SJCRH30 (cell line): ENCODE results near the gene SLC1A6. TPM values are rescaled to one million over a fixed set of nuclear protein-coding genes. Genes with fewer than 3 reads are reported as not detected.
"Not testable (repeated sequence)": the region's sequence is repeated elsewhere in the genome, so short reads cannot be mapped to it uniquely, and the experiment has no call there.

Experiments
- DNase-seq, 2 experiments: peaks; one replicate each; pipeline ENCODE4 v3.0.0-alpha.2; 2015 to 2020
- H3K27ac ChIP-seq: fragments of 250-450 bp; sonication (Bioruptor Pico); 2 replicates; pipeline ENCODE4 v1.5.1; 2020; ENCODE audit warnings: mild to moderate bottlenecking, moderate library complexity
- H3K27me3 ChIP-seq: fragments of 250-450 bp; sonication (Bioruptor Pico); 2 replicates; pipeline ENCODE4 v1.5.1; 2020; ENCODE audit warnings: mild to moderate bottlenecking, moderate library complexity
- H3K36me3 ChIP-seq: fragments of 250-450 bp; sonication (Bioruptor Pico); 2 replicates; pipeline ENCODE4 v1.5.1; 2020; ENCODE audit warnings: mild to moderate bottlenecking, moderate library complexity
- H3K4me1 ChIP-seq: fragments of 250-450 bp; sonication (Bioruptor Pico); 2 replicates; pipeline ENCODE4 v1.5.1; 2020; ENCODE audit warnings: mild to moderate bottlenecking, moderate library complexity
- H3K4me3 ChIP-seq: fragments of 250-450 bp; sonication (Bioruptor Pico); 2 replicates; pipeline ENCODE4 v1.5.1; 2020; ENCODE audit warnings: mild to moderate bottlenecking, moderate library complexity
- H3K9me3 ChIP-seq: fragments of 250-450 bp; sonication (Bioruptor Pico); replicated peaks from 2 replicates; pipeline ENCODE4 v1.5.1; 2020; ENCODE audit warnings: mild to moderate bottlenecking, moderate library complexity
- total RNA-seq: library from RNA; depleted of rRNA; stranded (reverse); fragments of >200 nt; shearing (Covaris generic); gene quantifications from 2 replicates; pipeline ENCODE4 v1.2.3, GENCODE V29; 2014

The SLC1A6 gene
- total RNA-seq, 1 experiment from 2014 or later = not detected

- Histone ChIP-seq H3K9me3 (no peaks in the 10 kb centered on the region), H3K36me3 (no peaks in the 10 kb centered on the region), H3K27ac (no peak overlapping the region), H3K4me1 (no peaks in the 10 kb centered on the region), H3K27me3 (peaks cover 5% of the 10 kb centered on the region; the same call in 1 of the 2 replicates), H3K4me3 (no peak overlapping the region)
- no peak for DNase-seq
Measured at GRCh38 chr19:14977128-14977527, 2.5 kb downstream of the SLC1A6 start.

- H3K36me3 ChIP-seq = no peaks in the 10 kb centered on the region
- no peak overlapping the region for H3K4me3 ChIP-seq
- no peak for DNase-seq
- no peak overlapping the region for H3K27ac ChIP-seq
- H3K9me3 ChIP-seq = no peaks in the 10 kb centered on the region
- peaks cover 5% of the 10 kb centered on the region; the same call in 1 of the 2 replicates for H3K27me3 ChIP-seq
- H3K4me1 ChIP-seq = no peaks in the 10 kb centered on the region
Measured at GRCh38 chr19:14974488-14974887, 5.2 kb downstream of the SLC1A6 start.

- H3K27ac ChIP-seq = no peak overlapping the region
- H3K27me3 ChIP-seq = peaks cover 5% of the 10 kb centered on the region; the same call in 1 of the 2 replicates
- no peak overlapping the region for H3K4me3 ChIP-seq
- no peaks in the 10 kb centered on the region for H3K4me1 ChIP-seq
- no peaks in the 10 kb centered on the region for H3K36me3 ChIP-seq
- no peaks in the 10 kb centered on the region for H3K9me3 ChIP-seq
- no peak for DNase-seq
Measured at GRCh38 chr19:14972676-14973075, 7.0 kb downstream of the SLC1A6 start.

- DNase-seq = no peak
- no peaks in the 10 kb centered on the region for H3K36me3 ChIP-seq
- 0 out of 2 replicates have a peak, but pooled peaks cover 5% of the 10 kb centered on the region for H3K27me3 ChIP-seq
- H3K27ac ChIP-seq = no peak overlapping the region
- H3K4me3 ChIP-seq = no peak overlapping the region
- no peaks in the 10 kb centered on the region for H3K9me3 ChIP-seq
- H3K4me1 ChIP-seq = no peaks in the 10 kb centered on the region
Measured at GRCh38 chr19:14971474-14971873, 8.2 kb downstream of the SLC1A6 start.

GRCh38 chr19:14968247-14968646 lies 11.4 kb downstream of the SLC1A6 start:
- Histone ChIP-seq H3K4me3 (no peak overlapping the region), H3K27ac (no peak overlapping the region), H3K27me3 (no peaks in the 10 kb centered on the region), H3K9me3 (no peaks in the 10 kb centered on the region), H3K36me3 (no peaks in the 10 kb centered on the region), H3K4me1 (no peaks in the 10 kb centered on the region)
- no peak for DNase-seq

- Histone ChIP-seq H3K4me1 (no peaks in the 10 kb centered on the region), H3K9me3 (peaks cover 7% of the 10 kb centered on the region), H3K27me3 (no peaks in the 10 kb centered on the region), H3K27ac (no peak overlapping the region), H3K36me3 (no peaks in the 10 kb centered on the region), H3K4me3 (no peak overlapping the region)
- DNase-seq = no peak
Measured at GRCh38 chr19:14961956-14962685, 17.5 kb downstream of the SLC1A6 start.

- no peak overlapping the region for H3K27ac ChIP-seq
- H3K27me3 ChIP-seq = no peaks in the 10 kb centered on the region
- no peak overlapping the region for H3K4me3 ChIP-seq
- H3K36me3 ChIP-seq = no peaks in the 10 kb centered on the region
- H3K4me1 ChIP-seq = no peaks in the 10 kb centered on the region
- peaks cover 7% of the 10 kb centered on the region for H3K9me3 ChIP-seq
- DNase-seq = no peak
Measured at GRCh38 chr19:14959263-14959662, 20.4 kb downstream of the SLC1A6 start.

- H3K4me3 ChIP-seq = no peak overlapping the region
Measured at GRCh38 chr19:14957464-14957863, 22.2 kb downstream of the SLC1A6 start.

GRCh38 chr19:14954071-14954655 lies 25.5 kb downstream of the SLC1A6 start:
- Histone ChIP-seq H3K27me3 (no peaks in the 10 kb centered on the region; the same call in 1 of the 2 replicates), H3K27ac (no peak overlapping the region), H3K36me3 (no peaks in the 10 kb centered on the region), H3K9me3 (peaks cover 7% of the 10 kb centered on the region; the same call in 1 of the 2 replicates), H3K4me1 (no peaks in the 10 kb centered on the region), H3K4me3 (no peak overlapping the region)
- DNase-seq = peak in 1 of 2 experiments; percentile 20

More at GRCh38 chr19:14957464-14957863, 22.2 kb downstream of the SLC1A6 start:
- Histone ChIP-seq H3K27me3 (no peaks in the 10 kb centered on the region), H3K36me3 (no peaks in the 10 kb centered on the region), H3K9me3 (peaks cover 7% of the 10 kb centered on the region), H3K4me1 (no peaks in the 10 kb centered on the region), H3K27ac (no peak overlapping the region)
- no peak for DNase-seq

GRCh38 chr19:14952767-14953166 lies 26.9 kb downstream of the SLC1A6 start:
- no peak for DNase-seq
- Histone ChIP-seq H3K27me3 (no peaks in the 10 kb centered on the region; the same call in 1 of the 2 replicates), H3K27ac (no peak overlapping the region), H3K4me3 (no peak overlapping the region), H3K4me1 (no peaks in the 10 kb centered on the region), H3K9me3 (no peaks in the 10 kb centered on the region), H3K36me3 (no peaks in the 10 kb centered on the region)

GRCh38 chr19:14950421-14950820 lies 29.2 kb downstream of the SLC1A6 start:
- Histone ChIP-seq H3K9me3 (no peaks in the 10 kb centered on the region), H3K4me3 (no peak overlapping the region)
- DNase-seq = no peak

GRCh38 chr19:14949876-14950275 lies 29.8 kb downstream of the SLC1A6 start:
- no peaks in the 10 kb centered on the region for H3K4me1 ChIP-seq
- H3K4me3 ChIP-seq = no peak overlapping the region
- H3K36me3 ChIP-seq = no peaks in the 10 kb centered on the region
- H3K27ac ChIP-seq = no peak overlapping the region
- H3K27me3 ChIP-seq = no peaks in the 10 kb centered on the region; the same call in 1 of the 2 replicates
- DNase-seq = no peak
- H3K9me3 ChIP-seq = no peaks in the 10 kb centered on the region

More at GRCh38 chr19:14950421-14950820, 29.2 kb downstream of the SLC1A6 start:
- no peak overlapping the region for H3K27ac ChIP-seq
- no peaks in the 10 kb centered on the region for H3K4me1 ChIP-seq
- H3K36me3 ChIP-seq = no peaks in the 10 kb centered on the region
- no peaks in the 10 kb centered on the region; the same call in 1 of the 2 replicates for H3K27me3 ChIP-seq

- not testable (repeated sequence) for H3K36me3 ChIP-seq, H3K4me1 ChIP-seq, H3K27me3 ChIP-seq, H3K9me3 ChIP-seq, DNase-seq, H3K27ac ChIP-seq, H3K4me3 ChIP-seq
Measured at GRCh38 chr19:14949413-14949812, 30.3 kb downstream of the SLC1A6 start.

GRCh38 chr19:14944456-14944855 lies 35.2 kb downstream of the SLC1A6 start:
- Histone ChIP-seq H3K27me3 (peaks cover 8% of the 10 kb centered on the region), H3K27ac (no peak overlapping the region), H3K4me3 (no peak overlapping the region), H3K9me3 (no peaks in the 10 kb centered on the region), H3K4me1 (no peaks in the 10 kb centered on the region), H3K36me3 (no peaks in the 10 kb centered on the region)
- DNase-seq = no peak

GRCh38 chr19:14943601-14944000 lies 36.1 kb downstream of the SLC1A6 start:
- H3K27ac ChIP-seq = no peak overlapping the region
- H3K9me3 ChIP-seq = no peaks in the 10 kb centered on the region
- H3K4me1 ChIP-seq = no peaks in the 10 kb centered on the region
- no peak overlapping the region for H3K4me3 ChIP-seq
- peaks cover 8% of the 10 kb centered on the region for H3K27me3 ChIP-seq
- no peaks in the 10 kb centered on the region for H3K36me3 ChIP-seq
- no peak for DNase-seq
